Measurements from ENCODE around the gene EGLN1. TPM values are rescaled to one million over a fixed set of nuclear protein-coding genes. Genes with fewer than 3 reads are reported as not detected.

Gene EGLN1
- total RNA-seq, 4 donors from 2014 or later = 53.2 to 76.7 (median 60.1) TPM

DNA sequence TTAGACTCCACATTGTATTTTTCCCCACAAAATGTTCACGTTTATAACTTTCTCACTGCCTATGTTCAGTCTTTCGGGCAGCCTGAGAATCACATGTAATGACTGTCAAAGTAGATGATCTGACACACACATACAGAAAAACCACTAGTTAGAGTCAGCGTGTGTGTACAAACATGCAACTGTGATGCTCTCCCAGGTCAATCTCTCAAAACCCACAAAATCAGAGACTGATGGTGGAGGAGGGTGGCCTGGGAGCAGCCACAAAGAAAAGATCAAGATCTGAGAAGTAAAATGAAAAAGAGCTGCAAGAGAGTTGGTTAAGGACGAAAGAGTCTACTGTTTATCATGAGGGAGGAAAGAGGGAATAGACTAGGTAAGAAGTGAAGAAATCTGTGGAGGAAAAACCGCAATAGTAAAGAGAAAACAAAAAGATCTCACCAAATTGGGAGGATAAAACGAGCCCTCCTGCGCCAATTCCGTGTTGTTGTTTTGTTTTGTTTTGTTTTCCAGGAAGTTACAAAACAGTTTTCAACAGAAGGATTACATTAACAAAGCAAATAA is 2.3 kb downstream of the EGLN1 start:
- no peak for DNase-seq (ENCODE audit: low spot score in 2 of 2)
- TF ChIP-seq EP300 (IDR thresholded peaks at IDR 0.05) = no peak
- TF ChIP-seq, protein P1, sequence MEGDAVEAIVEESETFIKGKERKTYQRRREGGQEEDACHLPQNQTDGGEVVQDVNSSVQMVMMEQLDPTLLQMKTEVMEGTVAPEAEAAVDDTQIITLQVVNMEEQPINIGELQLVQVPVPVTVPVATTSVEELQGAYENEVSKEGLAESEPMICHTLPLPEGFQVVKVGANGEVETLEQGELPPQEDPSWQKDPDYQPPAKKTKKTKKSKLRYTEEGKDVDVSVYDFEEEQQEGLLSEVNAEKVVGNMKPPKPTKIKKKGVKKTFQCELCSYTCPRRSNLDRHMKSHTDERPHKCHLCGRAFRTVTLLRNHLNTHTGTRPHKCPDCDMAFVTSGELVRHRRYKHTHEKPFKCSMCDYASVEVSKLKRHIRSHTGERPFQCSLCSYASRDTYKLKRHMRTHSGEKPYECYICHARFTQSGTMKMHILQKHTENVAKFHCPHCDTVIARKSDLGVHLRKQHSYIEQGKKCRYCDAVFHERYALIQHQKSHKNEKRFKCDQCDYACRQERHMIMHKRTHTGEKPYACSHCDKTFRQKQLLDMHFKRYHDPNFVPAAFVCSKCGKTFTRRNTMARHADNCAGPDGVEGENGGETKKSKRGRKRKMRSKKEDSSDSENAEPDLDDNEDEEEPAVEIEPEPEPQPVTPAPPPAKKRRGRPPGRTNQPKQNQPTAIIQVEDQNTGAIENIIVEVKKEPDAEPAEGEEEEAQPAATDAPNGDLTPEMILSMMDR (IDR thresholded peaks at IDR 0.05) = no peak
- TF ChIP-seq POLR2A (IDR thresholded peaks at IDR 0.05) = no peak
- no peaks in the 10 kb centered on the region for H3K27me3 ChIP-seq
- peaks cover 0 to 71% (median 30%) of the 10 kb centered on the region in 4 donors for H3K4me1 ChIP-seq
- peak overlapping the region; percentile 89 to 98 (median 98) for H3K27ac ChIP-seq
- H3K36me3 ChIP-seq = no peaks in the 10 kb centered on the region
- 4 to 6% methylated on average over 8 of the region's 8 CpGs for WGBS, 2 donors
- H3K4me3 ChIP-seq = peak overlapping the region; percentile 67 to 91 (median 84)
- no peaks in the 10 kb centered on the region for H3K9me3 ChIP-seq

DNA sequence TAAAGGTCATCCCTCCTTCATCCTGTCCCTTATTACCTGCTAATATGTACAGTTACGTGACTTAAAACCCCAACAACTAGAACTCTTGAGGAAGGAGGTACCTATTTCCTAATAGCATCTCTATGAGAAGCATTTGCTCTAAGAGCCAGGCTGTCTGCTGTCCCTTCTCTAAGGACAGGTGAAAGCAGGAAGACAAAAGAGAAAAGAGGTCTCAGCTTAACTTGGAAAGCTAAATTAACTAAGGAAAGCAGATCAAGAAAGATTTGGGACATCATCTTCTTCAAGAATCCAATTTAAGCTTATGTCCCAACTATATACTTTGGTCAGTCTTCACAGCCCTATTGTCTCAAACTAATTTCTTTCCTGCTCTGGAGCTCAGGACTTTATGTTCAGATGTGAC is 2.9 kb downstream of the EGLN1 start:
- 42 to 45% methylated on average over 1 of the region's 1 CpG for WGBS, 2 donors
- Histone ChIP-seq H3K36me3 (no peaks in the 10 kb centered on the region), H3K4me3 (peak overlapping the region; percentile 67 to 91 (median 84)), H3K9me3 (no peaks in the 10 kb centered on the region), H3K4me1 (peaks cover 0 to 71% (median 32%) of the 10 kb centered on the region in 4 donors), H3K27me3 (no peaks in the 10 kb centered on the region), H3K27ac (peak overlapping the region; percentile 47 to 98 (median 94))
- TF ChIP-seq EP300 (IDR thresholded peaks at IDR 0.05) (no peak), POLR2A (IDR thresholded peaks at IDR 0.05) (no peak)
- TF ChIP-seq, protein P1 (IDR thresholded peaks at IDR 0.05) = no peak
- DNase-seq (ENCODE audit: low spot score in 2 of 2) = no peak

DNA sequence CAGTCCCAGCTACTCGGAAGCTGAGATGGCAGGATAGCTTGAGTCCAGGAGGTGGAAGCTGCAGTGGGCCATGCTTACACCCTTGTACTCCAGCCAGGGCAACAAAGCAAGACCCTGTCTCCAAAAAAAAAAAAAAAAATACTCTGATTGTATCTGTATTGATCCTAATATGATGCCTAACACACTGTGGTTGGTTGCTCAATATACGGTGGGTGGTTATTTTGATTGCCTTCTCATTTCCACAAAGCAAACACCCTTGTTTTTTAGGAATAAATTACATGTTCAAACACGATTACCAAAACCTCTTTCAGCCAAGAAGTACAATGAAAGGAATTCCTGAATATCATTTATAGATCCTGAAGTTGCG is 3.4 kb downstream of the EGLN1 start:
- DNase-seq (ENCODE audit: low spot score in 2 of 2) = no peak
- peaks cover 0 to 71% (median 33%) of the 10 kb centered on the region in 4 donors for H3K4me1 ChIP-seq
- no peaks in the 10 kb centered on the region for H3K27me3 ChIP-seq
- TF ChIP-seq POLR2A (IDR thresholded peaks at IDR 0.05) = no peak
- TF ChIP-seq, protein P1 (IDR thresholded peaks at IDR 0.05) = no peak
- no peaks in the 10 kb centered on the region for H3K36me3 ChIP-seq
- H3K9me3 ChIP-seq = no peaks in the 10 kb centered on the region
- 32 to 40% methylated on average over 4 of the region's 4 CpGs for WGBS, 2 donors
- peak overlapping the region; percentile 67 to 91 (median 84) for H3K4me3 ChIP-seq
- peak overlapping the region in 3 of 4 donors; percentile 40 to 98 (median 47) for H3K27ac ChIP-seq

DNA sequence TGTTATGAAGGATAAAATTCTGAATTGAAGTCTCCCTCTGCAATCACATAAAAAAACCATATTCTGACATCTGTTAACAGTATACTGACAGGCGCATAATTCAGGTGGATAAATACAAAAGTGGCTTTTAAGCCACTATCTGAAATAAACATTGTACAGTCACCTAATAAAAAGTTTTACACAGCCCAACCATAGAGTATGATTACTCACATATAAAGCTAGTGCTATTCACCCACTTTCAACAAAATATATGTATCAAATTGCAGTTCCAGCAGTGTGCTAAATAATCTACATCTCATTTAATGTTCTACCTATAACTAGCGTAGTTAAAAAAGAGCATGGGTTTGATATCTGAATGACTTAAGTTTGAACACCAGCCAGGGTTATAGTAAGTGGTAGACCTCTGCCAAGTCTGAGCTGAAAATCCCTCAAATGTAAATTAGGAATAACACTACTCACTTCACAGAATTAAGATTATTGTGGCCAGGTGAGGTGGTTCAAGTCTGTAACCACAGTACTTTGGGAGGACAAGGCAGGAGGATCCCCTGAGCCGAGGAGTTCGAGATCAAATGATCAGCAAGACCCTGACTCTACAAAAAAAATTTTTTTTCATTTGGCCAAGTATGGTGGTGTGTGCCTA is 3.9 kb downstream of the EGLN1 start:
- no peaks in the 10 kb centered on the region for H3K27me3 ChIP-seq
- DNase-seq (ENCODE audit: low spot score in 2 of 2) = no peak
- no peaks in the 10 kb centered on the region for H3K36me3 ChIP-seq
- peak overlapping the region; percentile 20 to 91 (median 77) for H3K4me3 ChIP-seq
- H3K9me3 ChIP-seq = no peaks in the 10 kb centered on the region
- no peak for TF ChIP-seq POLR2A (IDR thresholded peaks at IDR 0.05)
- no peak for TF ChIP-seq EP300 (IDR thresholded peaks at IDR 0.05)
- TF ChIP-seq, protein P1 (IDR thresholded peaks at IDR 0.05) = no peak
- H3K27ac ChIP-seq = peak overlapping the region in 3 of 4 donors; percentile 40 to 98 (median 47)
- WGBS, 2 donors = 78 to 80% methylated on average over 4 of the region's 4 CpGs
- peaks cover 0 to 71% (median 33%) of the 10 kb centered on the region in 4 donors for H3K4me1 ChIP-seq

GRCh38 chr1:231417513-231417912 is 4.6 kb downstream of the EGLN1 start:
- Histone ChIP-seq H3K9me3 (no peaks in the 10 kb centered on the region), H3K27ac (peak overlapping the region in 1 of 4 donors; percentile 98), H3K4me1 (peaks cover 0 to 72% (median 35%) of the 10 kb centered on the region in 4 donors), H3K27me3 (no peaks in the 10 kb centered on the region), H3K36me3 (no peaks in the 10 kb centered on the region), H3K4me3 (peak overlapping the region; percentile 2 to 91 (median 52))
- TF ChIP-seq EP300 (IDR thresholded peaks at IDR 0.05) (no peak), POLR2A (IDR thresholded peaks at IDR 0.05) (no peak)
- TF ChIP-seq, protein P1 (IDR thresholded peaks at IDR 0.05) = no peak
- DNase-seq (ENCODE audit: low spot score in 2 of 2) = no peak
- WGBS, 2 donors = 4 to 16% methylated on average over 2 of the region's 2 CpGs

Data from tibial nerve (tissue), 4 donors.